Esophagus muscularis mucosa (tissue), 4 donors: ENCODE results near the gene CCDC34. TPM values are rescaled to one million over a fixed set of nuclear protein-coding genes. Genes with fewer than 3 reads are reported as not detected.

Experiments
- DNase-seq: peaks from one replicate; pipeline ENCODE4 v3.0.0-alpha.2; 2017; ENCODE audit errors: extremely low spot score
- H3K27ac ChIP-seq, 4 donors: fragments of 200-600 bp; sonication (generic); replicated peaks in 1 of 4; 1 replicate in 3 of 4; 2 replicates in 1 of 4; pipeline ENCODE4 v1.5.1; 2016 to 2019; ENCODE audit warnings: mild to moderate bottlenecking in 1 of 4
- H3K27me3 ChIP-seq, 4 donors: fragments of 200-600 bp; sonication (generic); one replicate each; pipeline versions ENCODE4 v1.5.1 to v1.6.0; 2016 to 2019
- H3K36me3 ChIP-seq, 4 donors: fragments of 200-600 bp; sonication (generic); one replicate each; pipeline ENCODE4 v1.5.1; 2016 to 2019
- H3K4me1 ChIP-seq, 4 donors: fragments of 200-600 bp; sonication (generic); one replicate each; pipeline ENCODE4 v1.5.1; 2016 to 2019
- H3K4me3 ChIP-seq, 4 donors: fragments of 200-600 bp; sonication (generic); 1 replicate in 2 of 4; 2 replicates in 2 of 4; pipeline ENCODE4 v1.5.1; 2016 to 2019; ENCODE audit warnings: mild to moderate bottlenecking in 4 of 4, moderate library complexity in 1 of 4
- H3K9me3 ChIP-seq, 4 donors: fragments of 200-600 bp; sonication (generic); 1 replicate in 3 of 4; 2 replicates in 1 of 4; pipeline ENCODE4 v1.5.1; 2016 to 2019
- EP300 ChIP-seq: sonication (generic); formaldehyde crosslinking; IDR thresholded peaks from one replicate; pipeline ENCODE4 v1.6.1; 2017; ENCODE audit warnings: antibody characterized with exemption
- POLR2A ChIP-seq: fragments of 450-650 bp; IDR thresholded peaks from one replicate; pipeline ENCODE4 v1.6.1; 2017; ENCODE audit warnings: antibody characterized with exemption, moderate library complexity, mild to moderate bottlenecking, low read depth
- POLR2AphosphoS5 ChIP-seq, 2 donors: sonication (generic); formaldehyde crosslinking; IDR thresholded peaks; one replicate each; pipeline ENCODE4 v1.6.1; 2017; ENCODE audit warnings: antibody characterized with exemption in 2 of 2
- WGBS: methylation state at CpG from one replicate; pipeline ENCODE4 v1.1.5; 2018; 5-methylcytosine and 5-hydroxymethylcytosine counted together
- intact Hi-C: fragments of 100-400 bp; cut with DNase I; formaldehyde crosslinking; loops from one replicate; pipeline ENCODE4 v1.15.1; 2023
- total RNA-seq, 4 donors: library from RNA; depleted of rRNA; stranded (reverse); fragments of >200 nt; gene quantifications; one replicate each; pipeline versions ENCODE4 v1.1.0 to v1.2.1, GENCODE V29; 2016
- TF ChIP-seq, protein P1 (sequence below), 3 experiments: fragments of 200-600 bp in 2 of 3; fragments of 450-650 bp in 1 of 3; sonication (generic) in 2 of 3; IDR thresholded peaks; one replicate each; pipeline ENCODE4 v1.5.1; 2017 to 2019; ENCODE audit warnings: antibody characterized with exemption in 3 of 3, mild to moderate bottlenecking in 2 of 3, moderate library complexity in 1 of 3

Gene CCDC34
- total RNA-seq, 4 donors from 2014 or later: 0.83 to 1.5 (median 1.2) TPM

DNA sequence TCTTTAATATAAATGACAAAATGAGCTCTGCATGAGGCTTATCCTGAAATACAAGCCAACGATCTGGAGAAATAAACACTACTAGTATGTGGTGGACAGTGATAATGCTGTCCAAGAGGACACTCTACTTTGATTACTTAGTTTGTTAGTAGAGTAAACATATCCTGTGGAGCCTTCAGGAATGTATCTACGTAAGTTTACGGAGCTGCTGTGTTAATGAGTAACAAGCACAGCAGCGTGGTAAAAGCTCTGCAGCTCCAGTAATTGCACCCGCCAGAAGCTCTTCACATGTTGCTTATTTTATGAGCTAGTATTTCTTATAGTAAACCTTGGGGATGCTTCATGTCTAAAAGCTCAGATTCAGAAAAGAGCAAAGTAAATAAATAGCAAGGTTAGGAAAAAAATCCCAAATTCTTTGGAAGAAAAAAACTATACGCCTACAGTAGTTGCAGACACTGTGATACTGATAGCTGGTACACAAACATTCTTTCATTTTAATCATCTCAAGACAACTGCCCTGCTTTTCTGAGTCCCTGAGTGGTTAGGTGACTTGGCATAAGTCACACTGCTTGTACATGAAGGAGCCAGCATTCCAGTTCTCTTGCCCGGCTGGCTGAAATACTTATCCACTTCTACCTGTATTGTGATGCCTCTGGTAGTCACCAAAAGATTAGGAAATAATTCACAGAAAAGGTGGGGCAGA is 32.7 kb upstream of the CCDC34 start:
- H3K4me3 ChIP-seq: no peak overlapping the region
- peaks cover 16 to 34% (median 26%) of the 10 kb centered on the region in 4 donors for H3K4me1 ChIP-seq
- H3K27me3 ChIP-seq: no peaks in the 10 kb centered on the region
- no peak for DNase-seq
- H3K9me3 ChIP-seq: no peaks in the 10 kb centered on the region
- intact Hi-C loops: no loop called here
- 47% methylated on average over 7 of the region's 7 CpGs for WGBS
- peak overlapping the region in 1 of 4 donors; percentile 34 for H3K27ac ChIP-seq
- H3K36me3 ChIP-seq: no peaks in the 10 kb centered on the region
- no peak for TF ChIP-seq POLR2AphosphoS5 (IDR thresholded peaks at IDR 0.05)
- TF ChIP-seq POLR2A: no peak
- no peak for TF ChIP-seq EP300
- TF ChIP-seq, protein P1, sequence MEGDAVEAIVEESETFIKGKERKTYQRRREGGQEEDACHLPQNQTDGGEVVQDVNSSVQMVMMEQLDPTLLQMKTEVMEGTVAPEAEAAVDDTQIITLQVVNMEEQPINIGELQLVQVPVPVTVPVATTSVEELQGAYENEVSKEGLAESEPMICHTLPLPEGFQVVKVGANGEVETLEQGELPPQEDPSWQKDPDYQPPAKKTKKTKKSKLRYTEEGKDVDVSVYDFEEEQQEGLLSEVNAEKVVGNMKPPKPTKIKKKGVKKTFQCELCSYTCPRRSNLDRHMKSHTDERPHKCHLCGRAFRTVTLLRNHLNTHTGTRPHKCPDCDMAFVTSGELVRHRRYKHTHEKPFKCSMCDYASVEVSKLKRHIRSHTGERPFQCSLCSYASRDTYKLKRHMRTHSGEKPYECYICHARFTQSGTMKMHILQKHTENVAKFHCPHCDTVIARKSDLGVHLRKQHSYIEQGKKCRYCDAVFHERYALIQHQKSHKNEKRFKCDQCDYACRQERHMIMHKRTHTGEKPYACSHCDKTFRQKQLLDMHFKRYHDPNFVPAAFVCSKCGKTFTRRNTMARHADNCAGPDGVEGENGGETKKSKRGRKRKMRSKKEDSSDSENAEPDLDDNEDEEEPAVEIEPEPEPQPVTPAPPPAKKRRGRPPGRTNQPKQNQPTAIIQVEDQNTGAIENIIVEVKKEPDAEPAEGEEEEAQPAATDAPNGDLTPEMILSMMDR (IDR thresholded peaks at IDR 0.05): no peak

DNA sequence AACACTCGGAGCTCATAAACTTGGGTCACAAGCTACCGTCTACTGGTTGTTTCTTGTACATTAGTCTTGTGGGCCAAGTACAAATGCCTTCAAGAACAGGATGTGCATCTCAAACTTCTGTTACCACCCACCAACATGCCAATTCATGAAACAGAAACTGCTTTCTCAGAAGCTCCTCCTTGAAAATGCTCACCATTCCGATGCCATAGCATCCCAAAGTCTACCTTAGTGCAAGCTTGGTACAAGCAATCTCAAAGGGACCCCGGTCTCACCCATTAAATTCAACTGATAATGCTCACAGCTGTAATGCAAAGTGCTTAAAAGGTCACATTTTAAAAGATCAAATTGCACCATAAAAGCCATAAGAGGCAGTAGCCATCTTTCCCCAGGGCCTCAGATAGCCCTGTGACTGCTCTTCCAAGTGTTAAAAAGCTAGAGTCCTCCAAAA is 31.8 kb upstream of the CCDC34 start:
- DNase-seq: no peak
- no peak for TF ChIP-seq EP300
- peak overlapping the region in 1 of 4 donors; percentile 34 for H3K27ac ChIP-seq
- H3K9me3 ChIP-seq: no peaks in the 10 kb centered on the region
- intact Hi-C loops: no loop called here
- 95% methylated on average over 3 of the region's 4 CpGs for WGBS
- no peaks in the 10 kb centered on the region for H3K36me3 ChIP-seq
- no peaks in the 10 kb centered on the region for H3K27me3 ChIP-seq
- H3K4me1 ChIP-seq: peaks cover 16 to 34% (median 26%) of the 10 kb centered on the region in 4 donors
- no peak overlapping the region for H3K4me3 ChIP-seq

DNA sequence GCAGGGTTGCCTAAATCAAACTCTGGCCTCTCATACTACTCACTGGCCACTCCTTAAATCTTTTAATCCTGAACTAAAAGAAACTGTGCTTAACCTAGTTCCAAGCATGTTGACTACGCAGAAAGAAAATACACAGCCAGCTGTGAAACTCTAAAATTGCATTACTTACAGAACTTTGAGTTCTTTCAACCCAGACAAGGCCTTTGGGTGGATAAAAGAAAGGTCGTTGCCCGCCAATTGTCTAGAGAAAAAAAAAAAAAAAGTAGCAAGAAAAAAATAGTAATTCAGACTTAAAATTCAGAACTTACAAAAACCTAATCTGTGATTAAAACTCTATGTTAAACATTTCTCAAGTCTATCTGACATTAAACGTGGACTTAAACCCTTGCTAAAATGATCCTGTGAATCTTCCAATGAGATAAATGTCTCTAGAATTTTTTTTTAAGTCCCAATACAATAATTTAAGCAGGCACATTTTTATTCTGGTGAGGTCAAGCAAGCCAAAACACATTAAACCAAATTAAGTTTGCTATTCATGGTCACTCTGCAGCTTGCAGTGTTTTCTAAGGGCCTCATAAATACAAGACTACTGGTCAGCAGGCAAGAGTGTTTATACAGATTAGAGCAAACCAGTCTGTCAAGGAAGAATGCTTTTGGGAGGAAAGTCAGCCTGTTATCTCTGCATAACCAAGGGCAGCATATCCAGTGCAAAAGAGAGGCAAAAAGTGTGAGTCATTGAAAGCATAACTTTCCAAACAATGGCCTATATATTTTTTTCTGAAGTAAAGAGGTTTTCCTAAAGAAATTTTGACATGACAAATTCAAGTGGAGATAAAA is 29.5 kb upstream of the CCDC34 start:
- Histone ChIP-seq H3K9me3 (no peaks in the 10 kb centered on the region), H3K4me3 (no peak overlapping the region), H3K27me3 (no peaks in the 10 kb centered on the region), H3K27ac (no peak overlapping the region), H3K36me3 (no peaks in the 10 kb centered on the region), H3K4me1 (peaks cover 16 to 31% (median 26%) of the 10 kb centered on the region in 4 donors)
- intact Hi-C loops: no loop called here
- TF ChIP-seq, protein P1 (IDR thresholded peaks at IDR 0.05): no peak
- TF ChIP-seq POLR2A (no peak), EP300 (no peak), POLR2AphosphoS5 (IDR thresholded peaks at IDR 0.05) (no peak)
- WGBS: 94% methylated on average over 4 of the region's 4 CpGs
- no peak for DNase-seq

DNA sequence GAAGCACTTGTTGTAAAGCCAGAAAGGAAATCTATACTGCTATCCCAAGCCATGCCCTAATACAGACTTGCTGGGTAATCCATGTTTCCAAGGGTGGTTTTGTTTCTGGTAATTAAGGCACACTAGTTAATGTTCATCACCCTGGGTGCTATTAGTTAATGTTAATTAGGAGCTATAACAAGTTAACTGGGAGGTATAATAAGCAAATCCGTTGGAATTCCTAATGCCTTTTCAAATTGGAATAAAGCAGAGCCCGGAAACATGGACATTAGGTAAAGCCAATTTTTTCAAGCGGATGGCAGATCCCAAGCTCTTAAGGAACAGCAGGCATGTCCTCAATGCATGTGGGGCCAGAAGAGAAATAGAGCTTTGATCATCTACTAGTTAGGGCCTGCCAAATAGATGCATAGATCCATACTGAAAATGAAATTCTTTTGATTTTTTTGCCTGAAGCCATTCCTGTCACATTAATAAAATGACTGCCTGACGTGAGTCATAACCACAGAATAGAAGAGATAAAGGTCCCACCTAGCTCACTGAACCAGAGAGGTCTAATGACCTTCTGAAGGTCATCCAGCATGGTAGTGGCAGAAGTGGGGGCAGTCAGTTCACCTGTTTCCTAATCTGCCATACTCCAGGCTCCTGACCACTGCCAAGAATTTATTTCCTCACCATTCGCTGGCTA is 28.5 kb upstream of the CCDC34 start:
- 89% methylated on average over 5 of the region's 5 CpGs for WGBS
- Histone ChIP-seq H3K4me3 (no peak overlapping the region), H3K4me1 (peaks cover 16 to 28% (median 26%) of the 10 kb centered on the region in 4 donors), H3K27ac (no peak overlapping the region), H3K36me3 (no peaks in the 10 kb centered on the region), H3K9me3 (no peaks in the 10 kb centered on the region), H3K27me3 (no peaks in the 10 kb centered on the region)
- intact Hi-C loops: no loop called here
- TF ChIP-seq EP300 (no peak), POLR2AphosphoS5 (IDR thresholded peaks at IDR 0.05) (no peak), POLR2A (no peak)
- TF ChIP-seq, protein P1 (IDR thresholded peaks at IDR 0.05): no peak
- DNase-seq: no peak
